NCI-H526 treated with DMSO at 0.1 percent for 48 hours (cell line): ENCODE measurements around the gene SLC2A5.

Experiments used
- DNase-seq: peaks from one replicate; lab custom pipeline; 2025; lab: John Stamatoyannopoulos, UW

The SLC2A5 gene

DNA sequence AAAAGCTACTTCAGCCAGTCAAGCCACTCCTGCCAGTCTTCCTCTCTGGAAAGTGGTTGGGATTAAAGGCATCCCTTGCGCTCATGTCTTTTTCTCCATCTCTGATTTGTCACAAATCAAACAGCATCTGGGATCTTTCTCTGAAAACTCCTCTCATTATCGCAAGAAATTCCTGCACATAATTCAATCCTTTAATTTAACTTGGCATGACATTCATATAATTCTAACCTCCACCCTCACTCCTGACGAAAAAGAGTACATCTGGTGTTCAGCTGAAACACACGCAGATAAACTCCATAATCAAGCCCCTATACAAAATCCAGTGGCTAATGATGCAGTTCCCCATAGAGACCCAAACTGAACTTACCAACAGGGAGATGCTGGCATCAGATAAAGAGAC lies 19.4 kb upstream of the SLC2A5 start:
- DNase-seq = no peak

DNA sequence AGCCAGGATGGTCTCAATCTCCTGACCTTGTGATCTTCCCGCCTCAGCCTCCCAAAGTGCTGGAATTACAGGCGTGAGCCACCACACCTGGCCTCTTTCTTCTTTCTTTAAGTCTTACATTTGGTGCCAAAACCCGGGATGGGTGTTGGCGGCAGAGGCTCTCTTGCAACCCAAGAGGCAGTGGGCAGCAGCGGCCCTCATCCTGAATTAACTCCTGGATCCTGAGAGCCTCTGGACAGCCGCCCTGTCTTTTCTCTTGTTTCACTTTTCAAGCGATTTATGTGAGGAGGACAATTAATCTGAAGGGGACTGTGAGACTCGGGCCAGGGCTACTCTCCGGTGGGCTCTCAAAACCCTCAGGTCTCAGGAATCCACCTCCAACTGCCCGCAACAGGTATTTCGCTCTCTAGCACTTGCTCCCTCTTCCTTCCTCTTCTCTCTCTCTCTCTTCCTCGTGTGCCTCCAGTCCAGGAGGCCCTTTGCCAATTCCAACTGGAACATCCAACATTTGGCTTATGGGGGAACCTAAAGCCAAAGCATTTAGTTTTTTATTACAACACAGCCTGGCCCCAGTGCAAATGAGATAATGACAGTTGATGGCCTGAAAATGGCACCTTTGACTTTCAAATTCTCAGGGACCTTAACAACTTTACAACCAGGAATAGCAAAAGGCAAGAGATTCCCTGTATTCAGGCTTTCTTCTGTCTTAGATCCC lies 18.1 kb upstream of the SLC2A5 start:
- no peak for DNase-seq

DNA sequence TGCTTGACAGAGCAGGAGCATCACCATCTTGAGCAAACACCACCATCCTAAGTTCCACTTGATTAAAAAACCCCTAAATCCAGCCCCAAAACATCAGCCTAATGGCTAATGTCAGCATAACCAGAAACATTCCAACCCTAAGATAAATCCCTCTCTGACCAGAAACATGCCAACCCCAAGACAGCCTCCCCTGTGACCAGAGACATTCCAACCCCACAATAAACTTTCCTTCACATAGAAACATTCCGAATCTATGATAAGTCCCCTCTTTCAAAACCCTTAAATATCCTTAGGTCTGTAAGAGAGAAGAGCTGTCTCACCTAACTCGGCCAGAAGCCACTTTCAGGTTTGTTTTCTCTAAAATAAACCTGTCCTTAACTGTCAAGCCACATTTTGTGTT lies 17.4 kb upstream of the SLC2A5 start:
- no peak for DNase-seq

DNA sequence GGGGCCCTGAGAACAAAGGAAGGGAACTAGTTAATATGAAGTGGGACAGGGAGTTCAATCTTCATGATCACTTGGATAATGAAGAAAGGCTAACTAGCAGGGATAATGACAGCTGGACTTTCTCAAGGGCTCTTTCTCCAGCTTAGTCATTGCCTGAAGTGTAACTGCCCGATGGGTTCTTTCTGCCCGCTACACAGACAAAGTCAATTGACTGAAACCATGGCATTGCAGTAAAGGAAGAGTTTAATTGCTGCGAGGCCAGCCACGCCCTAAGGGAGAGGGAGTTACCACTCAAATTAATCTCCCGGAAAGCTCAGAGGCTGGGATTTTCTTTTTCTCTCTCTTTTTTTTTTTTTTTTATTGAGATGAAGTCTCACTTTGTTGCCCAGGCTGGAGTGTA lies 16.6 kb upstream of the SLC2A5 start:
- DNase-seq = no peak

DNA sequence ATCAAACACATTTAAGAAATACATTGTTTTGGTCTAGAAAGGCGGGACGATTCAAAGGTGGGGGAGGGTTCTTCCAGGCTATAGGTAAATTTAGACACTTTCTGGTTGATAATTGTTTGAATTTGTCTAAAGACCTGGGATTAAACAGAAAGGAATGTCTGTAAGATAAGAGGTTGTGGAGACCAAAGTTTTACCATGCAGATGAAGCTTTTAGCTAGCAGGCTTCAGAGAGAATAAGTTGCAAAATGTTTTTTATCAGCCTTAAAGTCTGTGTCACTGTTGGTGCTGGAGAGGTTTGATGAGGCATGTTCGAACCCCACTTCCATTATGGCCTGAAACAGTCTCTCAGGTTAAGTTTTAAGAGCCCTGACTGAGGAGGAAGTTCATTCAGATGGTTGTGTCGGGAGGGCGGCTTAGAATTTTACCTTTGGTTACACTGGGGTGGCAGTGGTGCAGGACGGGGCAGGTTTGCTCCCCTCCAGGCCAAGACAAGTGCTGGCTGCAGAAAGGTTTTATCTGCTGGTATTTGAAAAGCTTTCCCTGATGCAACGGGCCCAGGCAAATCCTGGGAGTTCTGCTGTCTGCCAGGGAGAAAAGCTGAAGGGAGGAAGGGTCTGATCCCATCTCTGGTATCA lies 16.0 kb upstream of the SLC2A5 start:
- no peak for DNase-seq

DNA sequence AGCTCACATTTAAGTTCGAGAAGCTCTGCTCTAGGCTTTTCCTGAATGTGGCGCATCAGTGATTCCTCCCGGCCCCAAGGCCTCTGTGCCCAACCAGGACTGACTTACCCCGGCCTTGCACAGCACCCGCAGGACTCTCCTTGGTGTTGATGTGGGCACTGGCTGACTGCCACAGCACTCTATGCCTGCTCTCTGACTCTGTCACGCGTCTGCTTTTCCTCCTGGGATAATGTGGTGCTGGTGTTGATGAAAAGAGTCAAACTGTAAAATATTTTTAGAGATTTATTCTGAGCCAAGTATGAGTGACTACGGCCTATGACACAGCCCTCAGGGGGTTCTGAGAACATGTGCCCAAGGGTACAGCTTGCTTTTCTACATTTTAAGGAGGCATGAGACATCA lies 15.5 kb upstream of the SLC2A5 start:
- no peak for DNase-seq

DNA sequence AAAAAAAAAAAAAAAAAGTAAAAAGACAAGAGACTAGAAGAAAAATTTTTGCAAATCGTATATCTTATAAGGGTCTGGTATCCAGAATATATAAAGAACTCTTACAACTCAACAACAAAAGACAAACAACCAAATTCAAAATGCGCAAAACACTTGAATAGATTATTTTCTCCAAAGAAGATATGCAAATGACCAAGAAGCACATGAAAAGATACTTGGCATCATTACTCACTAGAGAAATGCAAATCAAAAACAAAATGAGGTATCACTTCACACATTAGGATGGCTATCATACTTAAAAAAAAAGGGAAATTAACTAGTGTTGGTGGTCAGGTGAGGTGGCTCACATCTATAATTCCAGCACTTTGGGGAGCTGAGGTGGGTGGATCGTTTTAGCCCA lies 12.0 kb upstream of the SLC2A5 start:
- no peak for DNase-seq

DNA sequence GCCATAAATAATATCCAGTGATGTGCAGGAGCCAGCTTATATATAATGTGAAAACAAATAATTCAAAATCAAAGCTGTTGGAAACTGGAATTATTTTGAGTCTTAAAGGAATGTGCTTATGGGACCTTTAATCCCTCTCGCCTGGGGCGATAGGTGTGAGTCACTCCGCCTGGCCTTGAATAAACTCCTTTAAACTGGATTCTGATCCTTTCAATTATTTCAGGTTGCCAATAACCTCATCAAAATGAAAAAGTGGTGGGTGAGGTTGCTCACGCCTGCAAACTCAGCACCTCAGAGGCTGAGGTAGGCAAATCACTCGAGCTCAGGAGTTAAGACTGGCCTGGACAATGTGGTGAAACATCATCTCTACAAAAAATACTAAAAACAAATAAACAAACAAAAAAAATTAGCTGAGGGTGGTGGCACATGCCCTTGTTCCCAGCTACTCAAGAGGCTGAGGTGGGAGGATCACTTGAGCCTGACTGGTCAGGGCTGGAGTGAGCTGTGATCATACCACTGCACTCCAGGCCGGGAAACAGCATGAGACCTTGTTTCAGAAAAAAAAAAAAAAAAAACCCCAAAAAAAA lies 11.4 kb upstream of the SLC2A5 start:
- no peak for DNase-seq

DNA sequence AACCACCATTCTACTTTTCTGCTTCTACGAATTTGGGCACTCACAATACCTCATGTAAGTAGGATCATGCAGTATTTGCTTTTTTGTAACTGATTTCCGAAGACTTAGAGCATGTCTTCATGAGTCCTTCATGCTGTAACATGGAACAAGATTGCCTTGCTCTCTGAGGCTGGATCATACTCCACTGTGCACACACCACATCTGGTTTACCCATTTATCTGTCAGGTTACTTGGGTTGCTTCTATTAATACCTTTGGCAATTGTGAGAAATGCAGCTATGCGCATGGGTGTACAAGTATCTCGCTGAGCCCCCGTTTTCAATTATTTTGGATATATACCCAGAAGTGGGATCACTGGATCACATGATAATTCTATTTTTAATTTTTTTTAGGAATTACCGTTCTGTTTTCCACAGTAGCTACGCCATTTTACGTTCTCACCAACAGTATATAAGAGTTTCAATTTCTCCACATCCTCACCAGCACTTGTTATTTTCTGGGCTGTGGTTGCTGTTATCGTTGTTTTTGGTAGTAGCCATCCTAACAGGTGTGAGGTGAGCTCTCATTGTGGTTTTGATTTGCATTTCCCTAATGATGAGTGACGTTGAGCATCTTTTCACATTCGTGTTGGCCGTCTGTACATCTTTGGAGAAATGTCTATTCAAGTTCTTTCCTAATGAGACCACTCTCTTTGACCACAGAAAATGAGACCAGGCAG lies 10.7 kb upstream of the SLC2A5 start:
- DNase-seq = no peak

DNA sequence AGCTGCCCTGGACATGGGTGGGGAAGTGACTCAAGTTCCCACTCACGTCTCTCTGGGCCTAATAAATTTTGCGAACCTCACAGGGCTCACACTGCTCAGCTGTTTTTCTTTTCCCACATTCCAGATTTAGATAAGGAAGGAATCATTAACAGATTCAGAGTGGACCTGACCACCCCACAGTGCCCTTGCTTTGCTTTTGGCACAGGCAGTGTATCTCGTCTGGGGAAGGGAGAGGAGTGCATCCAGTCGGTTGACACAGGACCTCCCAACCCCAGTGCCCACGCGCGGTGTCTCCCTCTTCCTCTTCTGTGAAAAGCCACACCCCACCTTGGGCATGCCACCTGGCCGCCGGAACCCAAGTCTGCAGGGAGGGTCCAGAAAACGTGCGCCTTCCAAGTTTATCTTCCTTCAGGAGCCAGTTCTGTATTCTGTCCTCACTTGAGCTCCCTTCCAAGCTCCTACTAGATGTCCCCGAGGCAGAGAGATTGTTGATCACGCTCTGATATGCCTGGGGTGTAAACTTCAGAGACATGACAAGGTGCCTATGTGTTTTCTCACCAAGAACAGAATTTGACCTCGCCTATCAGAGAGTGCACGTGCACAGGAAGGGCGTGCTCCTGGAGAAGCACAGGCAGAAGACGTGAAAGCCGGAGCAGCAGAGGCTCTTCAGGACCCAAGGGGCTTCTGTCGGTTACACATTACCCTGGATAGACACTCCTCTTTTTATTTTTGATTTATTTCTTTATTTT lies 9.5 kb upstream of the SLC2A5 start:
- no peak for DNase-seq

DNA sequence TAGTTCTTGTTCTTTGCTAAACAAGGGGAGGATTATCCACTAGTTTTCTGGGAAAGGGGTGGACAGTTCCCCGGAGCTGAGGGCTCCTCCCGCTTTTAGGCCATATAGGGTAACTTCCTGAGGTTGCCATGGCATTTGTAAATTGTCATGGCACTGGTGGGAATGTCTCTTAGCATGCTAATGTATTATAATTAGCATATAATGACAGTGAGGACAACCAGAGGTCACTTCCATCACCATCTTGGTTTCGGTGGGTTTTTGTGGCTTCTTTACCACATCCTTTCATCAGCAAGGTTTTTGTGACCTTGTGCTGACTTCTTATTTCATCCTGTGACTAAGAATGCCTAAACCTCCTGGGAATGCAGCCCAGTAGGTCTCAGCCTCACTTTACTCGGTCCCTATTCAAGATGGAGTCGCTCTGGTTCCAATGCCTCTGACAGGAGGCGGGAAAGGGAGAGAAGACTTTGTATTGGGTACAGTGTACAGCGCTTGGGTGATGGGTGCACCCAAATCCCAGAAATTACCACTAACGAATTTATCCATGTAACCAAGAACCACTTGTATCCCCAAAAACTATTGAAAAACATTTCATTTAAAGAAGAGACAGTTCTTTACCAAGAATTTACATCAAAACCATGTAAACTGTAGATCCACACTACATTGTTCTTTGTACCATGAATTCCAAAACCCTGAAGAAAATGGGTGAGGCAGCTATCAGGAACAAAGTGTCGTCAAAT lies 8.7 kb upstream of the SLC2A5 start:
- no peak for DNase-seq

DNA sequence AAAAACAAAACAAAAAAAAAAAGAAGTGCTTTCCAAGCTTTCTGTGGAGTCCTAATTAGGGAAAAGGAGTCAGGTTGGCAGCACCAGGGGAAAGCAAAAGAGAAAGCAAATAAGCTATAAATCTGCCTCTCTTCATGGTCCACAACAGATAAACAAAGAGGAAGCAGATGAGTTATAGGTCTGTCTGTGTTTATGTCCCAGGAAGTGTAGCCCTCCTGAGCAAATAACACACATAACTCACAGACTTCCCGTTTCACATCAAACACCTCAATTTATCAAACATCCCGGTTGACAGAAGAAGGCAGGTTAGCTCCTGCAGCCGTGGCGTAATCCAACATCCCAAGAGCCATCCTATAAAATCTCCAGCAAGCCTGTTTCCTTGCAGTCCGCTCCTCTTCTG lies 5.6 kb upstream of the SLC2A5 start:
- peak; percentile 36 for DNase-seq

DNA sequence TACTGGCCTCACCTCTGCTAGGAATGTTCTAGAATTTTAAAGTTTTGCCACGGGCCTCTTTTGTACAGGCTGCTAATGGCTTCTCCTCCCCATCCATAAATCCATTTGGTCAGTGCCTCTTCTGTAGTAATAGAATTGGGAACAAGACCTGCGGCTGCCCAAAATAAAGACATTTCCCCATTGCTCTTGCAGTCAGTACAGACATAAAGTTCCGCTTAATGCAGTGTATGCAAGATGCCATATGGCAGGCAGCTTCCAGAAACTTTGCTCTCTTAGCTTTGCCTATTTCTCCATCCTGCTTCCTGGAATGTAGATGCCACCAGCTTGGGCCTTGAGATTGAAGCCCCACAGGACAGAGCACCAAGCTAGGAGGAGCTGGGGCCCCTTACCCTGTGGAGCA lies 3.7 kb upstream of the SLC2A5 start:
- DNase-seq = no peak

DNA sequence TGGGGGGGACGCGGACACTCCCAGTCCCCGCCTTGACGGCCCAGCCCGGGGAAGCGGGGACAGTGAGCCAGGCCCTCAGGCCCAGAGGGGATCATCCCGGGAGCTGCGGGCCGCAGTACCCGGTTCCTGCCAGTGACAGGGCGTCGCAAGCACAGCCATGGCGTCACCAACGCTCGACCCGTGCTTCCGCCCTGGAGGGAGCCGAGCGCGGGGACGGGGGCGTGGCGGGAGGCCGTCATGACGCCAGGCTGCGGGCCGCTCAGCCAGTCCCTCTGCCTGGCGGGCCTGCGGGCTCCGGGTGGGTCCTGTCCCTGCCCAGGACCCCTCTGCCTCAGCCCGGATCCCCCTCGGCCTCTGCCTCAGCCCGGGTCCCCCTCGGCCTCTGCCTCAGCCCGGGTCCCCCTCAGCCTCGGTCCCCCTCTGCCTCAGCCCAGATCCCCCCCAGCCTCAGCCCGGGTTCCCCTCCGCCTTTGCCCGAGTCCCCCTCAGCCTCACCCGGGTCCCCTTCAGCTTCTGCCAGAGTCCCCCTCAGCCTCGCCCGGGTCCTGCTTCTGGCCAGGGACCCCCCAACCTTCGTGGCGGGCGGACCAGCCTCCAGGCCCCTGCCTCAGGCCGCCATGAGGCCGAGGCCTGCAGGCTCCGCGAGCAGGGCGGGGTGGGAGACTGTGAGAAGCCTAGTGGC lies 2.3 kb upstream of the SLC2A5 start:
- DNase-seq = no peak

DNA sequence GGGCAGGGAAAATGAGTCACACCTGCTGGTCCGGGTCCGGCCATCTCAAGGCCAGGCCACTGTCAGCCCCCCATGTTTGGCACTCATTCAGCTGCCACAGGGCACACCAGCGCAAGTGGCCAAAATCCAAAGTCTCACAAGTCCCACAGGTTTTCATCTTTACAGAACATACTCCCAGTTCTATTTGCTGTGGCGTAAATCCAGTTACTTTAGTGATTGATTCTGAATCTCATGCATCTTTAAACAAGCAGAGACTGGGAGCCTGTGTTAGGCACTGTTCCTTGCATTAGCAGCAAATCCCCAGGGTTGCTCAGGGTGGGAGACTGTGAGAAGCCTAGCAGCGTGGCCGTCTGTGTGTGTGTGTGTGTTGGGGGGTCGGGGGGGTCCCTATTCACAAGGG lies 1.1 kb upstream of the SLC2A5 start:
- DNase-seq = no peak

DNA sequence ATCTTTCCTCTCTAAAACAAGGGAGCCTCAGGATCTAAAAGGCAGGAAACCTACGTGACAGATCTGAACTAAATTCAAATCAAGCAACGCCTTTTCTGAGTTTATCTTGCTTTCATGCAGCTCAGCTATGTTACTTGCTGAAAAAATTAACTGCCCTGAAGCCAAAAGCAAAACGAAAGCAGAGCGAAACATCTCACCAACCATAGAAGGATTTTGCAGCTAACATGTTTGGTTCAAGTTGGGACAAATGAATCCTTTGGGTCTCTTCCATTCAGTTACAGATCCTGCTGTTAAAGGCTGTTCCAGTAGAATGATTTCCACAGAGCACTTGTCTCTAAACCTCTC lies 482 bp downstream of the SLC2A5 start:
- no peak for DNase-seq

DNA sequence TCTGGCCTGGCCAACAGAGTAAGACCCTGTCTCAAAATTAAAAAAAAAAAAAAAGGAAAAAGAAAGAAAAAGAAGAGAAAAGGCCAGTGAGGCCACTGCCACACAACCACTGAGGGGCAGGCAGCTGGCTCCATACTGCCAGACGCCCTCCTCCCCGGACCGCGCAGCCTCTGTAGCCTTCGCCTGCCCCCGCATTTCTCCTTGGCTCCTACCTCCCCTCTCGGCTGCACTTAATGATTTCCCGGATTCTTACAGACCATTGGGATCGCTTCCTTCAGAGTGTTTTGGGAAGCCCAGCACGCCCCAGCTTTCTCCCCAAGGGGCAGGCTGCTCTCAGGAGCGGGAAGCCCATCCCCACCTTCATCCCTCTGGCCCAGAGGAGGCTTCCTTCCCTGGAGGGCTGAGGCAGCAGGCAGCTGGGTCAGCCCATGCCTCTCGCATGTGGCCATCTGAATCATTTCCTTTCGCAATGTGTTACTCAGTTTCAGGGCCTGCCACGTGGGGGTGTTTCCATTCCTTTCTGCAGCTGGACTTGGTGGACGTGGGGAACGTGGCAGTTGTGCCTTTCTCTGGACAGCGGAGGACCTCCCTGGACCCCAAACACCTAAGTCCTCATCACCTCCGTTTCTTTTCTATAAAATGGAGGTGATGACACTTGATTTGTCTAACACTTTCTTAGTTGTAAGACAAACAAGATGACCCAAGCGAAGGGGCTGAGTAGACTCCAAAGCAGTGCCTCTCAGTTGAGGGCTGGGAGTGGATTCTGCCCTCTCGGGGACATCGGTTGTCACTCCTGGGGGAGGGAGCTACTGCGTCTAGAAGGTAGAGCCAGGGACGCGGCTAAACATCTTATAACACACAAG lies 2.3 kb downstream of the SLC2A5 start:
- no peak for DNase-seq

DNA sequence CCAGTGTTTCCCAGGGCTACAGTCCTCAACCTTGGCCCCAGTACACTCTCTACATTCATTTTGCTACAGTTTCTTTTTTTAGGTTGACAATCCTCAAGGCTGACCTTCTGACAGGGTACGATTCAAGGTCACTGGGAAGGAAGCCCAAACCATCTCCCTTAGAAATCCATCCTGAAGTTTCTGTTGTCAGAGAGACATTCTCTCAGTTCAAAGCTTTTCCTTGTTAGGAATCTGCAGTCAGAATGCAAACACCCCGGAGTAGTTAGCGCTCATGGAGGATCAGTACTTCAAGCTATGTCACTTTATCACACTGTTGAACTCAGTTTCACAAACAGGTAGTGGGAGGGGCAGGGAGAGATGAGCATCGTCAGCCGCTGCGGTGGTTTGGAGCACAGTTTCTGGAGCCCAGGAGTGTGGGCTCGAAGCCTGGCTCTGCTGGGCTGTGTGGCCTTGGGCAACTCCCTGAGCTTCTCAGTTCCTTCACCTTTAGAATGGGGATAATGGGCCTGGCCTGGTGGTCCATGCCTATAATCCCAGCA lies 4.2 kb downstream of the SLC2A5 start:
- DNase-seq = no peak

DNA sequence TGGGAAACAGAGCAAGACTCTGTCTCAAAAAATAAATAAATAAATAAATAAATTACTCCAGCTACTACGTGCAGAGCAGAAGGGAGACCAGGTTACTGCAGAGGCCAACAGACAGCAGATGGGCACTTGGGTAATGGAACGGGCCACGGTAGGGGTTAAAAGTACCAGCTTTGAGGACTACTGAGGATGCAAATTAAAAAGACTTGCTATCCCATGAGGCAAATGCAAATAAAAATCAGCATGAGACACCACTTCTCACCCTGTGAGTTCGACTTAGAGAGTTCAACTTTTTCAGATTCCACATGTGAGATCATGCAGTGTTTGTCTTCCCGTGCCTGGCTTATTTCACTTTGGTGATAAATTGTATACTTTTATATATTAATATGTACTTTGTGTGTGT lies 6.6 kb downstream of the SLC2A5 start:
- DNase-seq = peak; percentile 26

DNA sequence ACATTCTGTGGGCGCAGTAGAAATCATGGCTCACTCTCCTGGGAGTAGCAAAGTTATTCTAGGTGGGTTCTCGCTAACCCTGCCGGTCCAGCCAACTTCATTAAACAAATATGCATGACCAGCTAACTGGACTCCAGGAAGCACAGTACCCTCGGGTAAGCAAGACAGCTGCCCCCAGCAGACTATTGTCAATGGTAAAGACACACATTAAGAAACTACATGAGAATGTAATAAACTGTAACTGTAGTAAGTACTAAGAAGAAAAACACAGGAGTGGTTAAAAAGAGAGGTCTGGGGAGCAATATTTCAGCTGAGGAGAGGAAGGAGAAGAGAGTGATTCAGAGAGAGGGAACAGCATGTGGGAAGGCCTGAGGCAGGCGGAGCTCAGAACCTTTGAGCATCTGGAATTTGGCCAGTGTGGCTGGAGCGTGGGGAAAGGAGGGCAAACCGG lies 7.4 kb downstream of the SLC2A5 start:
- no peak for DNase-seq
